Measurements from ENCODE around the gene HABP2. TPM values are rescaled to one million over a fixed set of nuclear protein-coding genes. Genes with fewer than 3 reads are reported as not detected.

HABP2 gene
- total and polyA plus RNA-seq, 2 experiments from 2014 or later, result not detected

DNA sequence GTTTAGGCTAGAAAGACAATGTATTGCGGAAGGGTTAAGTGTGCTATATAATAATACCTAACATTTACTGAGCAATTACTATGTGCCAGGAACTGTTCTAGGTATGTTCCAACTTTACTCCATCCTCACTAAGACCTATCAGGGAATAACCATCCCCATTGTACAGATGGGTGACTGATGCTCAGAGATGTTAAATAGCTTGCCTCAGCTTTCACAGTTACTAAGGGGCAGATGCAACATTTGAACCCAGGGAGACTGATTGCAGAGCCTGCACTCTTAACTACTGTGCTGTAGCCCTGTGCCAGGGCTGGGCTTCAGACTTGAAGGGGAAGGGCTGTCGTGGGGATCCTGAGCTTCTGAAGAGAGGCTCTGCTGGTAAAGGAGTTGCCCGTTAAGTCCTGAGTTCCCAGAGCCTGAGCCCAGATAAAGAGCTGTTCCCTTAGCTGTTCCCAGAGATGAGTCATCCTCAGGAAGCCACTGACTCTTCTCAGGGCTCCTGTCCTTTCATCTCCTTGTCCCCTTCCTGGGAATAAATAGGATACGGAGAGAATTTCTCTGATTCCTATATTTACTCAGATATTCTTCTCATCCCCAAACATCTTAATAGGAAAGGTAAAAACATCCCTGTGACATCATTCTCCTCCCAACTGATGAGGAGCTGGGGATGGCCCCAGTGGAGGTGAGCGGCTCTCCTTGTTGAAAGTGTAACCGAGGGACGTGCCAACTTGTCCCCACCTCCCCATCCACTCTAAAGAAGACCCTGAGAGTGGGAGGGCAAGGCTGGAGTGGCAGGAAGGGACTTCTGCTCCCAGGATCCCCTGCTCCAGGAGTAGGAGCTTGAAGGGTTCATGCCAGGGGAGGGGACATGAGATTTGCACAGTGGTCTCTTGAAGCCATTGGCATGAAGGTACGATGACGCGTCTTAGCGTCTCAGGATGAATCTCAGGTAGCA lies 28.0 kb upstream of the HABP2 start:
- Mint-ChIP-seq H3K9me3 (no peaks in the 10 kb centered on the region), H3K27me3 (ENCODE audit: insufficient read depth, low read depth, poor library complexity) (no peaks in the 10 kb centered on the region), H3K27ac (no peak overlapping the region), H3K4me1 (peaks cover 2% of the 10 kb centered on the region; the same call in 1 of the 3 replicates), H3K36me3 (ENCODE audit: low read depth) (no peaks in the 10 kb centered on the region), H3K4me3 (no peak overlapping the region)
- Histone ChIP-seq H3K27ac (ENCODE audit: low read depth) (no peak overlapping the region), H3K79me2 (replicated peaks; ENCODE audit: insufficient read depth) (no peaks in the 10 kb centered on the region), H3K27me3 (ENCODE audit: insufficient read depth) (no peaks in the 10 kb centered on the region), H3K4me2 (no peak overlapping the region), H3K9me2 (ENCODE audit: insufficient read depth) (no peaks in the 10 kb centered on the region), H3K36me3 (ENCODE audit: insufficient read depth) (no peaks in the 10 kb centered on the region), H3K4me1 (ENCODE audit: insufficient read depth) (no peaks in the 10 kb centered on the region), H3K4me3 (no peak overlapping the region), H3F3A (replicated peaks; ENCODE audit: low read depth) (no peaks in the 10 kb centered on the region), H4K20me1 (replicated peaks; ENCODE audit: insufficient read depth) (no peaks in the 10 kb centered on the region), H2AFZ (no peak overlapping the region)
- TF ChIP-seq, protein P1, sequence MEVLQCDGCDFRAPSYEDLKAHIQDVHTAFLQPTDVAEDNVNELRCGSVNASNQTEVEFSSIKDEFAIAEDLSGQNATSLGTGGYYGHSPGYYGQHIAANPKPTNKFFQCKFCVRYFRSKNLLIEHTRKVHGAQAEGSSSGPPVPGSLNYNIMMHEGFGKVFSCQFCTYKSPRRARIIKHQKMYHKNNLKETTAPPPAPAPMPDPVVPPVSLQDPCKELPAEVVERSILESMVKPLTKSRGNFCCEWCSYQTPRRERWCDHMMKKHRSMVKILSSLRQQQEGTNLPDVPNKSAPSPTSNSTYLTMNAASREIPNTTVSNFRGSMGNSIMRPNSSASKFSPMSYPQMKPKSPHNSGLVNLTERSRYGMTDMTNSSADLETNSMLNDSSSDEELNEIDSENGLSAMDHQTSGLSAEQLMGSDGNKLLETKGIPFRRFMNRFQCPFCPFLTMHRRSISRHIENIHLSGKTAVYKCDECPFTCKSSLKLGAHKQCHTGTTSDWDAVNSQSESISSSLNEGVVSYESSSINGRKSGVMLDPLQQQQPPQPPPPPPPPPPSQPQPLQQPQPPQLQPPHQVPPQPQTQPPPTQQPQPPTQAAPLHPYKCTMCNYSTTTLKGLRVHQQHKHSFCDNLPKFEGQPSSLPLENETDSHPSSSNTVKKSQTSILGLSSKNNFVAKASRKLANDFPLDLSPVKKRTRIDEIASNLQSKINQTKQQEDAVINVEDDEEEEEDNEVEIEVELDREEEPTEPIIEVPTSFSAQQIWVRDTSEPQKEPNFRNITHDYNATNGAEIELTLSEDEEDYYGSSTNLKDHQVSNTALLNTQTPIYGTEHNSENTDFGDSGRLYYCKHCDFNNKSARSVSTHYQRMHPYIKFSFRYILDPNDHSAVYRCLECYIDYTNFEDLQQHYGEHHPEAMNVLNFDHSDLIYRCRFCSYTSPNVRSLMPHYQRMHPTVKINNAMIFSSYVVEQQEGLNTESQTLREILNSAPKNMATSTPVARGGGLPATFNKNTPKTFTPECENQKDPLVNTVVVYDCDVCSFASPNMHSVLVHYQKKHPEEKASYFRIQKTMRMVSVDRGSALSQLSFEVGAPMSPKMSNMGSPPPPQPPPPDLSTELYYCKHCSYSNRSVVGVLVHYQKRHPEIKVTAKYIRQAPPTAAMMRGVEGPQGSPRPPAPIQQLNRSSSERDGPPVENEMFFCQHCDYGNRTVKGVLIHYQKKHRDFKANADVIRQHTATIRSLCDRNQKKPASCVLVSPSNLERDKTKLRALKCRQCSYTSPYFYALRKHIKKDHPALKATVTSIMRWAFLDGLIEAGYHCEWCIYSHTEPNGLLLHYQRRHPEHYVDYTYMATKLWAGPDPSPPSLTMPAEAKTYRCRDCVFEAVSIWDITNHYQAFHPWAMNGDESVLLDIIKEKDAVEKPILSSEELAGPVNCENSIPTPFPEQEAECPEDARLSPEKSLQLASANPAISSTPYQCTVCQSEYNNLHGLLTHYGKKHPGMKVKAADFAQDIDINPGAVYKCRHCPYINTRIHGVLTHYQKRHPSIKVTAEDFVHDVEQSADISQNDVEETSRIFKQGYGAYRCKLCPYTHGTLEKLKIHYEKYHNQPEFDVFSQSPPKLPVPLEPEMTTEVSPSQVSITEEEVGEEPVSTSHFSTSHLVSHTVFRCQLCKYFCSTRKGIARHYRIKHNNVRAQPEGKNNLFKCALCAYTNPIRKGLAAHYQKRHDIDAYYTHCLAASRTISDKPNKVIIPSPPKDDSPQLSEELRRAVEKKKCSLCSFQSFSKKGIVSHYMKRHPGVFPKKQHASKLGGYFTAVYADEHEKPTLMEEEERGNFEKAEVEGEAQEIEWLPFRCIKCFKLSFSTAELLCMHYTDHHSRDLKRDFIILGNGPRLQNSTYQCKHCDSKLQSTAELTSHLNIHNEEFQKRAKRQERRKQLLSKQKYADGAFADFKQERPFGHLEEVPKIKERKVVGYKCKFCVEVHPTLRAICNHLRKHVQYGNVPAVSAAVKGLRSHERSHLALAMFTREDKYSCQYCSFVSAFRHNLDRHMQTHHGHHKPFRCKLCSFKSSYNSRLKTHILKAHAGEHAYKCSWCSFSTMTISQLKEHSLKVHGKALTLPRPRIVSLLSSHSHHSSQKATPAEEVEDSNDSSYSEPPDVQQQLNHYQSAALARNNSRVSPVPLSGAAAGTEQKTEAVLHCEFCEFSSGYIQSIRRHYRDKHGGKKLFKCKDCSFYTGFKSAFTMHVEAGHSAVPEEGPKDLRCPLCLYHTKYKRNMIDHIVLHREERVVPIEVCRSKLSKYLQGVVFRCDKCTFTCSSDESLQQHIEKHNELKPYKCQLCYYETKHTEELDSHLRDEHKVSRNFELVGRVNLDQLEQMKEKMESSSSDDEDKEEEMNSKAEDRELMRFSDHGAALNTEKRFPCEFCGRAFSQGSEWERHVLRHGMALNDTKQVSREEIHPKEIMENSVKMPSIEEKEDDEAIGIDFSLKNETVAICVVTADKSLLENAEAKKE (CRISPR knock-in tag; IDR thresholded peaks at IDR 0.05), result no peak
- no peak for TF ChIP-seq JUNB (IDR thresholded peaks at IDR 0.05; ENCODE audit: unreplicated experiment)
- TF ChIP-seq NANOG (IDR thresholded peaks at IDR 0.05; ENCODE audit: borderline replicate concordance), result no peak
- TF ChIP-seq ZNF114 (CRISPR knock-in tag; IDR thresholded peaks at IDR 0.05), result no peak
- TF ChIP-seq, protein P2, sequence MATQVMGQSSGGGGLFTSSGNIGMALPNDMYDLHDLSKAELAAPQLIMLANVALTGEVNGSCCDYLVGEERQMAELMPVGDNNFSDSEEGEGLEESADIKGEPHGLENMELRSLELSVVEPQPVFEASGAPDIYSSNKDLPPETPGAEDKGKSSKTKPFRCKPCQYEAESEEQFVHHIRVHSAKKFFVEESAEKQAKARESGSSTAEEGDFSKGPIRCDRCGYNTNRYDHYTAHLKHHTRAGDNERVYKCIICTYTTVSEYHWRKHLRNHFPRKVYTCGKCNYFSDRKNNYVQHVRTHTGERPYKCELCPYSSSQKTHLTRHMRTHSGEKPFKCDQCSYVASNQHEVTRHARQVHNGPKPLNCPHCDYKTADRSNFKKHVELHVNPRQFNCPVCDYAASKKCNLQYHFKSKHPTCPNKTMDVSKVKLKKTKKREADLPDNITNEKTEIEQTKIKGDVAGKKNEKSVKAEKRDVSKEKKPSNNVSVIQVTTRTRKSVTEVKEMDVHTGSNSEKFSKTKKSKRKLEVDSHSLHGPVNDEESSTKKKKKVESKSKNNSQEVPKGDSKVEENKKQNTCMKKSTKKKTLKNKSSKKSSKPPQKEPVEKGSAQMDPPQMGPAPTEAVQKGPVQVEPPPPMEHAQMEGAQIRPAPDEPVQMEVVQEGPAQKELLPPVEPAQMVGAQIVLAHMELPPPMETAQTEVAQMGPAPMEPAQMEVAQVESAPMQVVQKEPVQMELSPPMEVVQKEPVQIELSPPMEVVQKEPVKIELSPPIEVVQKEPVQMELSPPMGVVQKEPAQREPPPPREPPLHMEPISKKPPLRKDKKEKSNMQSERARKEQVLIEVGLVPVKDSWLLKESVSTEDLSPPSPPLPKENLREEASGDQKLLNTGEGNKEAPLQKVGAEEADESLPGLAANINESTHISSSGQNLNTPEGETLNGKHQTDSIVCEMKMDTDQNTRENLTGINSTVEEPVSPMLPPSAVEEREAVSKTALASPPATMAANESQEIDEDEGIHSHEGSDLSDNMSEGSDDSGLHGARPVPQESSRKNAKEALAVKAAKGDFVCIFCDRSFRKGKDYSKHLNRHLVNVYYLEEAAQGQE (IDR thresholded peaks at IDR 0.05; ENCODE audit: unreplicated experiment), result no peak
- TF ChIP-seq EZH2 (IDR thresholded peaks at IDR 0.05; ENCODE audit: low read depth, unreplicated experiment), result no peak
- TF ChIP-seq ZNF331 (CRISPR knock-in tag; IDR thresholded peaks at IDR 0.05; ENCODE audit: low read depth), result no peak
- TF ChIP-seq STAT1 (IDR thresholded peaks at IDR 0.05; ENCODE audit: unreplicated experiment), result no peak
- TF ChIP-seq POLR2AphosphoS5 (IDR thresholded peaks at IDR 0.05; ENCODE audit: low read depth), result no peak
- TF ChIP-seq EZH2phosphoT487 (IDR thresholded peaks at IDR 0.05; ENCODE audit: unreplicated experiment), result no peak
- TF ChIP-seq, protein P3, sequence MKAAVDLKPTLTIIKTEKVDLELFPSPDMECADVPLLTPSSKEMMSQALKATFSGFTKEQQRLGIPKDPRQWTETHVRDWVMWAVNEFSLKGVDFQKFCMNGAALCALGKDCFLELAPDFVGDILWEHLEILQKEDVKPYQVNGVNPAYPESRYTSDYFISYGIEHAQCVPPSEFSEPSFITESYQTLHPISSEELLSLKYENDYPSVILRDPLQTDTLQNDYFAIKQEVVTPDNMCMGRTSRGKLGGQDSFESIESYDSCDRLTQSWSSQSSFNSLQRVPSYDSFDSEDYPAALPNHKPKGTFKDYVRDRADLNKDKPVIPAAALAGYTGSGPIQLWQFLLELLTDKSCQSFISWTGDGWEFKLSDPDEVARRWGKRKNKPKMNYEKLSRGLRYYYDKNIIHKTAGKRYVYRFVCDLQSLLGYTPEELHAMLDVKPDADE (IDR thresholded peaks at IDR 0.05), result no peak
- TF ChIP-seq, protein P4, sequence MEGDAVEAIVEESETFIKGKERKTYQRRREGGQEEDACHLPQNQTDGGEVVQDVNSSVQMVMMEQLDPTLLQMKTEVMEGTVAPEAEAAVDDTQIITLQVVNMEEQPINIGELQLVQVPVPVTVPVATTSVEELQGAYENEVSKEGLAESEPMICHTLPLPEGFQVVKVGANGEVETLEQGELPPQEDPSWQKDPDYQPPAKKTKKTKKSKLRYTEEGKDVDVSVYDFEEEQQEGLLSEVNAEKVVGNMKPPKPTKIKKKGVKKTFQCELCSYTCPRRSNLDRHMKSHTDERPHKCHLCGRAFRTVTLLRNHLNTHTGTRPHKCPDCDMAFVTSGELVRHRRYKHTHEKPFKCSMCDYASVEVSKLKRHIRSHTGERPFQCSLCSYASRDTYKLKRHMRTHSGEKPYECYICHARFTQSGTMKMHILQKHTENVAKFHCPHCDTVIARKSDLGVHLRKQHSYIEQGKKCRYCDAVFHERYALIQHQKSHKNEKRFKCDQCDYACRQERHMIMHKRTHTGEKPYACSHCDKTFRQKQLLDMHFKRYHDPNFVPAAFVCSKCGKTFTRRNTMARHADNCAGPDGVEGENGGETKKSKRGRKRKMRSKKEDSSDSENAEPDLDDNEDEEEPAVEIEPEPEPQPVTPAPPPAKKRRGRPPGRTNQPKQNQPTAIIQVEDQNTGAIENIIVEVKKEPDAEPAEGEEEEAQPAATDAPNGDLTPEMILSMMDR (conservative IDR thresholded peaks at IDR 0.05; ENCODE audit: low read depth in 2 of 2), result no peak
- no peak for TF ChIP-seq CREB1 (CRISPR knock-in tag; IDR thresholded peaks at IDR 0.05; ENCODE audit: low read depth)
- DNase-seq (ENCODE audit: low spot score) (no peak), ATAC-seq (no peak)

All from GM23338 (cell line).